ENCODE data around the gene TWIST2. TPM values are rescaled to one million over a fixed set of nuclear protein-coding genes. Genes with fewer than 3 reads are reported as not detected.

TWIST2 gene
- polyA plus RNA-seq, 1 of the 3 experiments (the other 2 are of a cell fraction) = 19.5 TPM

- no peak for TF ChIP-seq USF1 (IDR thresholded peaks at IDR 0.05; ENCODE audit: borderline replicate concordance, low read depth)
- no peak for TF ChIP-seq RFX5 (IDR thresholded peaks at IDR 0.05; ENCODE audit: low read length)
- no peak for TF ChIP-seq JUND (IDR thresholded peaks at IDR 0.05)
- TF ChIP-seq MXI1 (IDR thresholded peaks at IDR 0.05; ENCODE audit: low read depth, low read length) = no peak
- no peak for TF ChIP-seq SIN3A (IDR thresholded peaks at IDR 0.05; ENCODE audit: borderline replicate concordance, low read depth, low read length)
- no peak for TF ChIP-seq FOXM1 (IDR thresholded peaks at IDR 0.05; ENCODE audit: low read depth)
- TF ChIP-seq NFIC (IDR thresholded peaks at IDR 0.05; ENCODE audit: borderline replicate concordance) = no peak
- no peak for TF ChIP-seq PBX3 (IDR thresholded peaks at IDR 0.05)
- no peak for TF ChIP-seq GABPA (IDR thresholded peaks at IDR 0.05; ENCODE audit: low read depth)
- TF ChIP-seq USF2 (IDR thresholded peaks at IDR 0.05; ENCODE audit: borderline replicate concordance, low read depth, low read length) = no peak
- TF ChIP-seq RXRA (IDR thresholded peaks at IDR 0.05; ENCODE audit: borderline replicate concordance, low read depth) = no peak
- no peak for TF ChIP-seq REST (IDR thresholded peaks at IDR 0.05; ENCODE audit: low read depth, low read length)
- no peak for TF ChIP-seq MEF2A (IDR thresholded peaks at IDR 0.05; ENCODE audit: borderline replicate concordance, low read depth)
- no peaks in the 10 kb centered on the region for H3F3A ChIP-seq (replicated peaks; ENCODE audit: insufficient read depth)
- 95% methylated on average over 3 of the region's 3 CpGs for WGBS (ENCODE audit: low lambda C conversion rate)
- no peak overlapping the region for H3K27ac ChIP-seq (ENCODE audit: low read depth in 2 of 2, low read length in 1 of 2)
- DNase-seq = no peak
- H3K4me1 ChIP-seq (ENCODE audit: control insufficient read depth in 1 of 2, insufficient read depth in 2 of 2, low read depth in 1 of 2, low read length in 1 of 2) = peaks cover 0 to 3% of the 10 kb centered on the region in 2 experiments; a peak in 1 of 4 replicates
- no peaks in the 10 kb centered on the region for H4K20me1 ChIP-seq (ENCODE audit: insufficient read depth)
- no peak overlapping the region for H3K4me3 ChIP-seq (ENCODE audit: low read depth in 2 of 2, low read length in 1 of 2)
- H2AFZ ChIP-seq (ENCODE audit: low read depth) = no peak overlapping the region
- no peak overlapping the region for H3K4me2 ChIP-seq
- H3K9me3 ChIP-seq = no peaks in the 10 kb centered on the region
- ChIA-PET POLR2A (no interaction called here), CTCF (no interaction called here)
- no peak overlapping the region for H3K9ac ChIP-seq
- H3K36me3 ChIP-seq (replicated peaks in 1 of 2; ENCODE audit: control insufficient read depth in 1 of 2, insufficient read depth in 2 of 2, low read length in 1 of 2) = no peaks in the 10 kb centered on the region
- no peaks in the 10 kb centered on the region for H3K9me2 ChIP-seq
- no peaks in the 10 kb centered on the region for H3K79me2 ChIP-seq (ENCODE audit: insufficient read depth)
- no peaks in the 10 kb centered on the region for H3K27me3 ChIP-seq (ENCODE audit: insufficient read depth)
Observed at GRCh38 chr2:238904716-238905115, 56.8 kb downstream of the TWIST2 start.
